H1 (cell line): Measurements from ENCODE around the gene GCSAM.

ENCODE experiments used
- RXRA ChIP-seq: IDR thresholded peaks from 2 replicates; pipeline ENCODE4 v1.6.1; 2011; ENCODE audit warnings: low read depth, mild to moderate bottlenecking, low read length, moderate library complexity; ENCODE audit not compliant: insufficient read depth
- TF ChIP-seq, protein P1 (sequence below): IDR thresholded peaks from 2 replicates; pipeline ENCODE4 v1.6.1; 2012; ENCODE audit warnings: low read length, inconsistent platforms

DNA sequence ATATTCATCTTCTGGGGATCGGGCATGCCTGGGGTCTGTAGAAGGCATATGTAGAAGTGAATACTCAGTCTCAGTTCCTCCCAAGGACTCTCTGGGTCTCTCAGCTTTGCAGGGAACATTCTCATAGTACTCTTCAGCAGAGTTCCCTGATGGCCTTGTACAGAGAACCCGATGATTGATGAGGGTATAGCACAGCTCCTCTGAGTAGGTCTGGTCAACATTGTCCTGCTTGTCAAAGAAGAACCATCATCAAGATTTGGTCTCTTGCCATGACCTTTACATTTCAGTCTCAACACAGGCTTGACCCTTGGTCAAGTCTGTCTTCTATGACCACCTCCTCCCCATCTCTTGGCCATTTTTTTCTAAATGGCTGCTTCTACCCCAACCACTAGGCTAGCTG, 9.5 kb downstream of the GCSAM start:
- TF ChIP-seq, protein P1, sequence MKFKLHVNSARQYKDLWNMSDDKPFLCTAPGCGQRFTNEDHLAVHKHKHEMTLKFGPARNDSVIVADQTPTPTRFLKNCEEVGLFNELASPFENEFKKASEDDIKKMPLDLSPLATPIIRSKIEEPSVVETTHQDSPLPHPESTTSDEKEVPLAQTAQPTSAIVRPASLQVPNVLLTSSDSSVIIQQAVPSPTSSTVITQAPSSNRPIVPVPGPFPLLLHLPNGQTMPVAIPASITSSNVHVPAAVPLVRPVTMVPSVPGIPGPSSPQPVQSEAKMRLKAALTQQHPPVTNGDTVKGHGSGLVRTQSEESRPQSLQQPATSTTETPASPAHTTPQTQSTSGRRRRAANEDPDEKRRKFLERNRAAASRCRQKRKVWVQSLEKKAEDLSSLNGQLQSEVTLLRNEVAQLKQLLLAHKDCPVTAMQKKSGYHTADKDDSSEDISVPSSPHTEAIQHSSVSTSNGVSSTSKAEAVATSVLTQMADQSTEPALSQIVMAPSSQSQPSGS, result no peak
- no peak for TF ChIP-seq RXRA
